Loucy (cell line): Measurements from ENCODE around the gene SCAF11.

Experiments
- EZH2phosphoT487 ChIP-seq: fragments of 200-600 bp; IDR thresholded peaks from 2 replicates; pipeline ENCODE4 v1.6.1; 2018; ENCODE audit warnings: antibody characterized with exemption, mild to moderate bottlenecking, moderate library complexity, borderline replicate concordance
- TF ChIP-seq, protein P1 (sequence below): fragments of 200-600 bp; sonication (generic); conservative IDR thresholded peaks from 2 replicates; pipeline ENCODE4 v1.5.1; 2014; ENCODE audit warnings: mild to moderate bottlenecking, antibody characterized with exemption, low read length

DNA sequence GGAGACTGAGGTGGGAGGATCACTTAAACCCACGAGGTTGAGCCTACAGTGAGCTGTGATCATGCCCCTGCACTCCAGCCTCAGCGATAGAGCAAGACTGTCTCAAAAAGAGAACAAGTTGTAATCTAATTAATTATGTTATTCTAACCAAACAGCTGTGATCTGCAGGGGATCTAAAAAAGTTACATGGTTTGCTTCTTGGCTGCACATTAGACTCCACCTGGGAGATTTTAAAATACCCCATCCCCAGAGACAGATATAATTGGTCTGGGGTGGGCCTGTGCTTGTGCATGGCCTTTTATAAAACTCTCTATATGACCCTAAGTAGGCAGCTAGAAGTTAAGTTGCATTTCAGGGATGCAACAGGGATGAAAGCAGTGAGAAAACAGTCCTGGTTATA, 76.7 kb downstream of the SCAF11 start:
- TF ChIP-seq, protein P1, sequence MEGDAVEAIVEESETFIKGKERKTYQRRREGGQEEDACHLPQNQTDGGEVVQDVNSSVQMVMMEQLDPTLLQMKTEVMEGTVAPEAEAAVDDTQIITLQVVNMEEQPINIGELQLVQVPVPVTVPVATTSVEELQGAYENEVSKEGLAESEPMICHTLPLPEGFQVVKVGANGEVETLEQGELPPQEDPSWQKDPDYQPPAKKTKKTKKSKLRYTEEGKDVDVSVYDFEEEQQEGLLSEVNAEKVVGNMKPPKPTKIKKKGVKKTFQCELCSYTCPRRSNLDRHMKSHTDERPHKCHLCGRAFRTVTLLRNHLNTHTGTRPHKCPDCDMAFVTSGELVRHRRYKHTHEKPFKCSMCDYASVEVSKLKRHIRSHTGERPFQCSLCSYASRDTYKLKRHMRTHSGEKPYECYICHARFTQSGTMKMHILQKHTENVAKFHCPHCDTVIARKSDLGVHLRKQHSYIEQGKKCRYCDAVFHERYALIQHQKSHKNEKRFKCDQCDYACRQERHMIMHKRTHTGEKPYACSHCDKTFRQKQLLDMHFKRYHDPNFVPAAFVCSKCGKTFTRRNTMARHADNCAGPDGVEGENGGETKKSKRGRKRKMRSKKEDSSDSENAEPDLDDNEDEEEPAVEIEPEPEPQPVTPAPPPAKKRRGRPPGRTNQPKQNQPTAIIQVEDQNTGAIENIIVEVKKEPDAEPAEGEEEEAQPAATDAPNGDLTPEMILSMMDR = no peak
- no peak for TF ChIP-seq EZH2phosphoT487
